T-helper 1 cell (primary cell): ENCODE measurements around the gene BLOC1S1.

ENCODE experiments used
- DNase-seq, 5 donors: peaks; one replicate each; pipeline ENCODE4 v3.0.0-alpha.2; 2012 to 2020

Gene BLOC1S1

GRCh38 chr12:55694651-55695050 lies 21.2 kb upstream of the BLOC1S1 start:
- DNase-seq, result no peak

- DNase-seq, result no peak
These were observed 20.5 kb upstream of the BLOC1S1 start for GRCh38 chr12:55695349-55695748.

- DNase-seq, result no peak
These were observed 19.7 kb upstream of the BLOC1S1 start for GRCh38 chr12:55696141-55696540.

GRCh38 chr12:55696796-55697462 lies 18.9 kb upstream of the BLOC1S1 start:
- DNase-seq, result no peak

GRCh38 chr12:55697686-55698085 lies 18.2 kb upstream of the BLOC1S1 start:
- no peak for DNase-seq

GRCh38 chr12:55698241-55698955 lies 17.4 kb upstream of the BLOC1S1 start:
- no peak for DNase-seq

GRCh38 chr12:55698965-55699364 lies 16.9 kb upstream of the BLOC1S1 start:
- no peak for DNase-seq

- DNase-seq, result no peak
These were observed 16.3 kb upstream of the BLOC1S1 start for GRCh38 chr12:55699471-55700055.

GRCh38 chr12:55700255-55701018 lies 15.4 kb upstream of the BLOC1S1 start:
- DNase-seq, result no peak

- no peak for DNase-seq
These were observed 13.0 kb upstream of the BLOC1S1 start for GRCh38 chr12:55702861-55703260.

- DNase-seq, result no peak
These were observed 12.6 kb upstream of the BLOC1S1 start for GRCh38 chr12:55703288-55703687.

GRCh38 chr12:55703901-55704761 lies 11.7 kb upstream of the BLOC1S1 start:
- DNase-seq, result no peak

- no peak for DNase-seq
These were observed 10.8 kb upstream of the BLOC1S1 start for GRCh38 chr12:55704824-55705718.

- DNase-seq, result no peak
These were observed 10.0 kb upstream of the BLOC1S1 start for GRCh38 chr12:55705782-55706402.

GRCh38 chr12:55706568-55707218 lies 9.2 kb upstream of the BLOC1S1 start:
- DNase-seq, result no peak

- DNase-seq, result no peak
These were observed 8.6 kb upstream of the BLOC1S1 start for GRCh38 chr12:55707219-55707671.

- peak; percentile 33 to 59 (median 53) for DNase-seq
These were observed 7.8 kb upstream of the BLOC1S1 start, which contains the start of gene ITGA7 for GRCh38 chr12:55707841-55708694. ITGA7 (minus strand) TSS chr12:55707904; CDS start chr12:55707682, 222 bp downstream.

GRCh38 chr12:55708695-55709233 lies 7.1 kb upstream of the BLOC1S1 start:
- DNase-seq, result no peak
